GM18861 (cell line): Measurements from ENCODE around the gene RPTOR.
"Not testable (repeated sequence)": the region's sequence is repeated elsewhere in the genome, so short reads cannot be mapped to it uniquely, and the experiment has no call there.

Experiments
- ATAC-seq: cut with Tn5 transposase; IDR thresholded peaks from one replicate; pipeline ENCODE4 v1.9.1; 2021; ENCODE audit not compliant: unreplicated experiment

The RPTOR gene

DNA sequence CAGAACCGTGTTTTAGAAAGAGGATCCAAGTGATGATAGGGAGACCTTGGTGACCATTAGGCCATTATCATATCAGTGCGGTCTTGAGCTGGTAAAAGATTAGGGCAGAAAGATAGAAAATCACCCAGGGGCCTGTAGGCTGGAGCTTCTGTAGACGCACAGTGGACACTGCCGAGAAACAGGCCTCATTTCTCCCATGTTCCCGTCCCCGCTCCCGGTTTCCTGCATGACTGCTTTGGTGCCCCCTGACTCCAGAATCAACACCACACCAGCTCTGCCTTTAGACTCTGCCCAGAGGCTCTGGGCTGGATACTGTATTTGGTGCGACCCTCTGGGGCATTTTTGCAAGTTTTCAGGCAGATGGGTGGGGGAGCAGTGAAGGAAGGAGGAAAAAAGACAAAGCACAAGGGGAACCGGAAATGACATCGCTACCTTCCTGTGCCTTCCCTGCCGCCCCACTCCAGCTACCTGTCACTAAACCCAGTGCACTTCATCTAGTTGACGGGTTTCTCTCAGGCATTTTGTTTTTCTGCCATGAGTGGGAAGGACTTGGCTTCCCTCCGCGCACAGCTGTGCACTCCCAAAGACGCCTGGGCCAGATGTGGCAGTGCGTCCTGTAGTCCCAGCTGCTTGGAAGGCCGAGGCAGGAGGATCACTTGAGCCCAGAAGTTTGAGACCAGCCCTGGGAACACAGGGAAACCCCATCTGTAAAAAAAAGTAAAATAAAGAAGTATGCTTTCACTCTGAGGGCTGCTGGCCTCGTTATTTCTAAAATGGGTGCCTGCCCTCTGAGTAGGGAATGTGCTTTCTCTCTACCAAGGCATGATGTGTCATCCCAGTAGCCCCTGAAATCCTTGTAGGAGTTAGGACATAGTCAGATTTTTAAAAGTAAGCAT lies 214.1 kb downstream of the RPTOR start:
- no peak for ATAC-seq

DNA sequence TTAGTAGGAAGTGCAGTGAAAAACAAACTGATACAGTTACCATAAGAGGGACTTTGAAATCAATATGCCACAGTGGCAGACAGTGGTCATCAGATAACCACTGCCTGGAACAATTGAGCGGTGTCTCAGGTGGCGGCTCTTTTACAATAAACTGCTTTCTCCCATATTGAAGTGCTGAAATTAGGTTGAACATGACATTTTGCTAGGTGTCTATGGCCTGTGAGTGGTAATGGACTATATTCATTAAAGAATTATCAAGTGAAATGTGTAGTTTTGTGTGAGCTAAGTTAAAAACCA lies 214.7 kb downstream of the RPTOR start:
- ATAC-seq, result no peak

DNA sequence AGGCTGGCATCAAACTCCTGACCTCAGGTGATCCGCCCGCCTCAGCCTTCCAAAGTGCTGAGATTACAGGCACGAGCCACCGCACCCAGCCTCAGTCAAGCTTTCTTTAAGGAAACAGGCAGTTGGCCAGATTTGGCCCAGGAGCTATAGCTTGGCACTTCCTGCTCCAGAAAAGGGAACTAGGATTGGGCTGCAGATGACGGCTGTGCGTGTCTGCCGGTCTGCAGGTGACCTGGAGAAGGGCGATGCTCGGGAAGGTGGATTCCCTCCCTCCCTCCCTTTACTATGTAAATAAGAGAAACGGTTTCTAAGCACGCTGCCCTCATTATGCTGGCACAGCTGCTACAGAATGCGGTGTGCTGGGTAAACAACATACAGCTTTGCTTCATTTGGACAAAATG lies 215.9 kb downstream of the RPTOR start:
- ATAC-seq, result no peak

DNA sequence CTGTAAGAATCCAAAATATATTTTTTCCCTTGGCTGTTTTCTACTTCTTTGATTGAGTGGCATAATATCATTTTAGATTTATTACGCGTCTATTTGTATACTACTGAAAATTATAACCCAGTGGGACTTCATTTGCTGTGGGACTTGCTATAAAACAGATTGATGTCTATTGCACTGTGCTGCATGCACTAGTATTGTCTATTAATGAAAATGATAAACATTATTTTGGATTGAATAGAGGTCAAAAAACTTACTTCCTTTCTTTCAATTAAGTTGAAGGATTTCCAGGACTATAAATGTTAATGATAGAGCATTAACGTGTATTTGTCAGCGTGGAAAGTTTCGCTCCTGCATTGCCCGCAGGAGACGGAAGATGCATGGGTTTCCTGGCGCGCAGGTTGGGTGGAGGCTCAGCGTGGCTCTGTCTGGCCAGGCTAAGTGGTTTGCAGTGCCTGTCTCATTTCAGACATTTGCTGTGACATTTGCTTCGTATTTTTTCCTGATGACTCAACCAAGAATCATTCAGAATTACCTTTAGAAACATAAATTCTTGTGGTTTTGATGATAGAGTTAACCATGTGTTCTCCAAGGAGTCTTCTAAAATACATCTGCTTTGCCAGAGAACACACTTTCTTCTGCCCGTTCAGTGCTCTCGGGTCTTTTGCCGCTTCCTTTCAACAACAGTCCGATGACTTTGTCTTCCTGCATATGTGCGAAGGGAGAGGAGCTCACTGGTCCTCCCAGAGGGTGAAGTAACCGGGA lies 216.7 kb downstream of the RPTOR start:
- no peak for ATAC-seq

DNA sequence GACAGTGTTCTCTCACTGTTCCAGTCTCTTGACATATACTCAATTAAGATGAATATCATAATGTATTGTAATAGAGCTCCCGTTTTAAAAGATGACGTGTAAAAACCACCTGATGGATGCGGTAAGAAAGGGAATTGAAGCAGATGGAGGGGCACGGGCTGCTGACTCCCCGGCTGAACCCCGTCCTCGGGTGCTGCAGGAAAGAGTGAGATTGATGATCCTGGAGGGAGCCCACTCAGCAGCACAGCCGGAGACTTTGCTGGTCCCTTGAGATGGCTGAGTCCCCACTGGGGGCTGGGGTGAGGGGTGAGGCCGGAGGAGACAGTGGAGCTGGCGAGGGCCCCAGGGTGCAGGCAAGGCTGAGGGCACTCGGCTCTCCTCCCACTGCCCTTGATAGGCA lies 217.4 kb downstream of the RPTOR start:
- no peak for ATAC-seq

DNA sequence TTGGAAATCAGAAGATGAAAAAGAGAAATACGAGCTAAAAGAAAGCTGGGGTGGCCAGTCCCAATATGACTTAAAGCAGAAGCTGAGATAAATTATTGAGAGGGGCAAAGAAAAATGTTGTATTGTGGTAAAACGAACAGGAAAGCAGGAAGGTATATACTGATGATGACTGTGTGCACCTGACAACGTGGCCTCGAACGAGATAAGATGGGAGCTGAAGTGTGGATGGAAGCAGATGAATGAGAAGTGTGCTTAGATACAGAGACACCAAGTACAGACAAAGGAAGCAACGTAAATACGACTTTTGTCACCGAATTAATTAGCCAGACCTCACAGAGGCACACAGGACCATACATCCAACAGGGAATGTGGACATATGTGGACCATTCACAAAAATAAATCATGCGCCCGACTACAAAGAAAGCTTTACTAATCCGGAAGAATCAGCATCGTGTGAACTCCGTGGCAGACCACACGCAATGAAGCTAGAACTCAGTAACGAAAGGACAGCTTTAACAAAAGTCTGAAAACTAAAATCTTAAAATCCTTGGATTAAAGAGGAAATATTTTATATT lies 218.7 kb downstream of the RPTOR start:
- no peak for ATAC-seq

DNA sequence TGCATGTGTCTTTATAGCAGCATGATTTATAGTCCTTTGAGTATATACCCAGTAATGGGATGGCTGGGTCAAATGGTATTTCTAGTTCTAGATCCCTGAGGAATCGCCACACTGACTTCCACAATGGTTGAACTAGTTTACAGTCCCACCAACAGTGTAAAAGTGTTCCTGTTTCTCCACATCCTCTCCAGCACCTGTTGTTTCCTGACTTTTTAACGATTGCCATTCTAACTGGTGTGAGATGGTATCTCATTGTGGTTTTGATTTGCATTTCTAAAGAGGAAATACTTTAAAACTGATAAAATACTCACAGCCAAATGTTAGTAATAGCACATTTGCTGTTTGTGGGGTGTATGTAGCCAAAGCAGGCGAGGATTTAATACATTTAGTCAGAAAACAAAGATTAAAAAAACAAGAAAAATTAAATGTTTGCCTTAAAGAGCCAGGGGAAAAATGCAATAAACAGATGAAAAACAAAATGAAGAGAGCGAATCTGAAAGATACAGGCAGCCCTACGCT lies 220.0 kb downstream of the RPTOR start:
- not testable (repeated sequence) for ATAC-seq

DNA sequence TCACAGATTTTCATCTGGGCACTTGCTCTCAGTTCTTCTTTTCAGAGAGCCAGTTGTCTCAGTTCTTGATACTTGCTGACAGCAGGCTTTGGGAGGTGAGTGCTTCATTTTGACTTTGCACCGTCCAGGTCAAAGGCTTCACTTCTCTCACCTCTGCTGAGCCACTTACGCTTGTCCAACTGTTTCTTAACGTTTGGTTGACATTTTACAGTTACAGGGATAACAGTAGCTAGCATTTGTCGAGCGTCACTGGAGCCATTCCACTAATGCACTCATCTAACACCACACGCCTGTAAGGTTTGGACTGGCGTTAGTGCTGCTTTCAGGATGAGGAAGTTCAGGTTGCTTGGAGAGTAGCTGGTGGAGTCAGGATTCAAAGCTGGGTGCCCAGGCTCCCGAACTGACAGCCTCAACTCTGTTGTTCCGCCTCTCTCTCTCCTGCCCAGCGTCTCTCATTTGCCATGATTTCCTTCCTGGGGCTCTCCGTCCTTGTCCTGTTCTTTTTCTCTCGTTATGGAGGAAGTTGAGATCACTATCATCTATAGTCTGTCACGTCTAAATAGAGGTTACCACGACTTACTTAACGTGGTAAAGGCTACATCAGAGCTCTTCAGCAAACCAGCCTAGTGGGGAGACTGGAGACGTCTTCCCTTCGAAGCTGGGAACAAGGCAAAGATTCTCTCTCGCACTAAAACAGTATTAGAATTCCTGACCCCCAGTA lies 220.8 kb downstream of the RPTOR start:
- no peak for ATAC-seq

DNA sequence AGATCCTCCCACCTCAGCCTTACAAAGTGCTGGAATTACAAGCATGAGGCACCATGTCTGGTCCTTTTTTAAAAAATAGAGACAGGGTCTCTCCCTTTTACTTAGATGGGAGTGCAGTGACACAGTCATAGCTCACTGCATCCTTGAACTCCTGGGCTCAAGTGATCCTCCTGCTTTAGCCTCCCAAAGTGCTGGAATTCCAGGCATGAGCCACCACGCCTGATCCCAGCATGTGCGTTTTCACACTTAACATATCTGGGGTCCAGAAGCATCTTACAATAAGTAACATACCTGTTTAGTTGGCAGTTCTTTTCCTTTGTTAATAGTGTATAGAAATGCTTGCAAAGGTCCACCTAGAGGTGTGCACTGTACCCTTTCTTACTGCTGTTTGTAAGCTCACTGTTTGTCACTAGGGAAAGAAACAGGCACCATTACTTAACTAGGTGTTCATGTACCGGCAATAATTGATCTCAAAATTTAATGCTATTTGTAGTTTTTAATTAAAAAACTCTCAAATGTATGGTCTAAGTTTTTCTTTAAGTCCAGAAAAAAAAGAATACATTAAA lies 221.7 kb downstream of the RPTOR start:
- no peak for ATAC-seq

DNA sequence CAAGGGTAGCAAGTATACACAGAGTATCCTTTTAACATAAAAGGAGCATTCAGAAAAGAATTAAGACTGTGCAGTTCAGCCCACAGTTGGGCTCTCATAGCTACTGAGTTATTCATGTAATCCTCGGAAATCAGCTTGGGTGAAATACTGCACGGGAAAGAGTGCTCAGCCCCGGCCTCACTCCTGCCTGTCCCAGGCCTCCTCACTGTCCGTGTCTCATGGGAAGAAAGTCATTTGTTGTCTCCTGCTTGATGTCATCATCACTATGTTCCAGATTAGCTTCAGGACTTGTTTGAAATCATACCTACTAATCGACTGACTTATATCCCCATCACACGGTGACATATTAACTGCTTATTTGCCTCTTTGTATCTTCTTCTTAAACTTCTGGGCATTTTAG lies 223.8 kb downstream of the RPTOR start:
- no peak for ATAC-seq

DNA sequence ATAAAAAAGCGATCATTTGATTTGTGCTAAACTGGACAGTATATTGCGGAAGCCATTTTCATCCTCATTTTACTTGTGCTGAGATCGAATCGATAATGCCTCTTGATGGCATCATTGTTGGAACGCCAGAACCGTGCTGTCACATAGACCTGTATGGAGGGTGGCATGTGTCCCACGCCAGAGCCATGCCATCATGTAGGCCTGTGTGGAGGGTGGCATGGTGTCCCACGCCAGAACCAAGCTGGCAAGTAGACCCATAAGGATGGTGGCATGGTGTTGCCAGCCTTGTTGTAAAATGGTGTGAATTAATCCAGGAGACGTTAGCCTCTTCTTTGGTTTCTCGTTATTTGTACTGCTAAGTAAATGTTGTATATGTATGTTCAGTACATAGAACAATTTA lies 224.3 kb downstream of the RPTOR start:
- no peak for ATAC-seq

DNA sequence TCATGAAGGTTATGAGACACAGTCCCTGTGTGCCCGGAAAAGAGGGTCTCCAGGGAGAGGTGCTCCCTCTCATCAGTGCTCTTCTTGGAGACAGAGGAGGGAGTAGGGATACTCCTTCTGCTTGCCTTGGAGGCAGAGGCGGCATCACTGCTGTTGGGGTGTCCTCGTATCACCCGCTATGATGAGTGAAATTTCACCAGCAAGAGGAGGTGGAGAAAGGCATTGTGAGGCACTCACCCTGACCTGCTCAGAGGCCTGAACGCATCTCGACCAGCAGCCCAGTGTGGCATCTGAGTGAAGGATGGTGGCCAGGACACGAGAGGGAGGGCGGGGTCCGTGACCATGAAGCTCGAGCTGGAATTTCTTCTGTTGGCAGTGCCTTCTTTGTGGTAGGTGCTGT lies 224.9 kb downstream of the RPTOR start:
- ATAC-seq, result no peak

DNA sequence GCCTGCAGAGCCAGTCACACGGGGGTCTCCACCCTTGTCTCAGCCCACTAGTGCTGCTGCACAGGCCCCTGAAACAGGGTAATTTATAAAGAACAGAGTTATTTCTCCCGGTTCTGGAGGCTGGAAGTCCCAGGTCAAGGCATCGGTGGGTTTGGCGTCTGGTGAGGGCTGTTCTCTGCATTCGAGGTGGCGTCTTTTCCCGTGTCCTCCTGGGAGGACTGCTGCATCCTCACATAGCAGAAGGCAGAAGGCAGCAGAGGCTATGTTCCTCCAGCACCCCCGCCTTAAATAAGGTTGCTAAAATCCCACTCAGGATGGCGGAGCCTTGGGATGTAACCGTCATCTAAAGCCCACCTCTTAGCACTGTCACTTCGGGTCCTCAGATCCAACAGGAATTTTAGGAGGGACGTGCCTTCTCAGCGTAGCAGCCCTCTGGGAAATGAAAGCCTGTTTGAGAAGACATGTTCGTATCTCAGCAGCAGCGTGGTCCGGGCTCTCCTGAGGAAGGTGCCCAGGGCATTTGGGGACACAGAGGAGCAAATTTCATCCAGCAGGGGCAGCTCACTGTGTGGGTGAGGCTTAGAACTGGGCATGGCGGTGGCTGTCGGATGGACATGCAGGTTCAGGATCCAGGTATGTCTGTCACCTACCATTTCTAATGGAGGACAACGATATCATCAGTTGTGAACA lies 225.4 kb downstream of the RPTOR start:
- ATAC-seq, result no peak

DNA sequence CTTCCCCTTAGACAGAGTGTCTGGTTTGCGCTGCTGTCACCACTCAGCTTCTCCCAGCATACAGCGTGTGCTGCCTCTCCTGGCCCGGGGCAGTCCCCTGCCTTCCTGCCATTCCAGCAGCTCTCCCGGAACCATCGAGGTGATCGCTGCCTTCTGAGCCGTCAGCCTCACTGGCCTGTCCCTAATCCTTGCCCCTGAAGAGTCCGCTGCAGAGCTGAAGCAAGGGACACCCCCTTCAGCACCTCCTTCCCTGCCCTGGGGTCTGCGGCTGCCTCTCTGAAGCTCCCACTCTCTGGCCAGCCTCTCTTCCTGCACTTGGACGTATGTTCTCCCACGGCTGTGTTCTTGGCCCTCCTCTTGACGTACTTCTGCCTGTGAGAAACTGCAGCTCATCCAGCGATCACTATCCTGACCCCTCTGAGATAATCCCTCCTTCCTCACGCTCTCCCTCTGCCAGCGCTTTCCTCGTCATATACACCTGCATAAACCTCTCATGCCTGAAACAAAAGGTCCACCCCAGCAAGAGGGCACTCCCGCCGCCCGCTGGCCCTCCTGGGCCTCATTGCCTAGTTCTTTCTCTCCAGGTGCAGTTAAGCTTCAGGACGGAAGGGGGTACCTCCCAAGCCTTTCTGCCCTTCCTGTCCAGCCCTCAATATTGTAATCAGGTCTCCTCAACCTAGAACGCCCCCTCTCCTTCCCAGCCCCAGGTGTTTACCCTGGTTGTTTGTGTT lies 226.4 kb downstream of the RPTOR start:
- no peak for ATAC-seq

DNA sequence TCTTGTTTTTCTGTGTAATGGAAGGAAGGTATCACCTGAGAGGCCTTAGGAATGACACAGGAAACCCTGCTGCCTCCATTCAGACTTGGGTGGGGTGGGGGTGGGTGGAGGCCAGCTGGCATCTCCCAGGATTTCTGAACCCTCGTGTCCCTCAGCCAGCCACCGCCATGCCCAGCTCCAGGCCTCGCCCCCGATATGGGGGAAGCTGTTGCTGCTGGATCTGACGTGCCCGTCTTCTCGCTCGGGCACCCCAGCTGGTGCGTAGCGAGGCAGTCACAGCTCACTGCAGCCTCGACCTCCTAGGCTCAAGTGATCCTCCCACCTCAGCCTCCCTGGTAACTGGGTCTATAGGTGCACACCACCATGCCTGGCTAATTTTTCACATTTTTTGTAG lies 227.0 kb downstream of the RPTOR start:
- ATAC-seq, result no peak

DNA sequence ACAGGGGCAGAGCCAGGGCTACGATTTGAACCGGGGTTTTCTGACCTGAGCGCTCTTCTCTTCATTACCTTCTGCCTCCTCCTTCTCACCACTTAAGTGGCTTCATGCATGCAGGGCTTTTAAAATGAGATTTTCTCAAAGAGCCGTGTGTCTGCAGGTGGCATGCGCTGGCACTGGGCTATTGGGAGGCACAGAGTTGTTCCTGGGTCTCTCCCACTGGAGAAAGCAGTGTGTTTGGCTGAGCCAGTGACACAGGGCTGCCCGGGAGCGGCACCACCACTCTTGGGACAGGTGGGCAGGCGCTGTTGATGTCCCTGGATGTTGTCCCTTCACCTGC lies 228.2 kb downstream of the RPTOR start:
- no peak for ATAC-seq

DNA sequence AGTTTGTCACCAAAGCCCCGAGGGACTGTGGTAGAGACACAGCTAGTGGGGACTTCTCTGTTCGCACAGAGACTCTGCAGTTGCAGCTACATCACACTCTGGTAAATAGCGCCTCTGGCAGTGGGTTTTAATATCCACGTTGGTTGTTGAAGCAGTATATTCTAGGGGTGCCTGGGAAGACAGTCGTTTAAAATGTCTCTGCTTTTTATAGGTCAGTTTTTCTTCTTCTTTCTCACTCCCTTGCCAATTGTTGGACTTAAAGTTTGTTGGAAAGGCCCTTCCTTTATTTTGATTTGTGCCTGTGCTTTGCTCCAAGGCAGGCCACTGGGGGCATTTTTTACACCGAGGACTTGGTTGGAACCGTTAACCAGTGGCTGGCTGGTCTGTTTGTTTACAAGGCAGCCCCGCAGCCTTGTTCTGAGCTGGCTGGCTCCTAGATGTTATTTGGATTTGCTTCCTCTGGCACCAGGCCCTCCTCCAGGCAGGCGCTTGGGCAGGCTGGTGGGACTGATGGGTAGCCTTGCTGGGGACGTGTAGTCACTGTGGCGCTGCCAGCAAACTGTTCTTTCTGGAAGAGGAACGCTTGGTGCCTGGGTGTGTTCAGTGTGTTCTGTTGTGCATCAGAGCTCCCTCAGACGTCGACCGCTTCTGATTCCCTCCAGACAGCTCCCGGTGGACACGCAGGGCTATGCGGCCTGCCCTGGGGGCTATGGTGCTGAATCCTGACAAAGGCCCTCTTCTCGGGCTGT lies 228.8 kb downstream of the RPTOR start:
- ATAC-seq, result no peak

DNA sequence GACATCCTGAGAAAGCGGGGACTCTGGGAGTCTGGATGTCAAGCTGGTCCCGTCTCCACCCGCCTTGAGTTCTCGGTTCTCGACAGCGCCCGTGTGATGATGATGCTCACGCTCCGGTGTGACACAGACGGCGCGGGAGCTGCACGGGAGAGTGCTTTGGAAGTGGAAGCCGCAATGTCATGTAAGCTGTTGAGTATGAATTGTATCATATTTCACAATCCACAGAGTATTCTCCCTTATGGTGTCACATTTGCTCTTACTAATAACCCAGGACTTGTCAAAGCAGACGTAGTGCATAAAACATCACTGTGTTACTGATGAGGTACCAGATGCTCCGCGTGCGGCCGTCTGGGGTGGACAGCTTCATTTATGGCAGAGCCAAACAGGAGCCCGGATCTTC lies 229.5 kb downstream of the RPTOR start:
- no peak for ATAC-seq

DNA sequence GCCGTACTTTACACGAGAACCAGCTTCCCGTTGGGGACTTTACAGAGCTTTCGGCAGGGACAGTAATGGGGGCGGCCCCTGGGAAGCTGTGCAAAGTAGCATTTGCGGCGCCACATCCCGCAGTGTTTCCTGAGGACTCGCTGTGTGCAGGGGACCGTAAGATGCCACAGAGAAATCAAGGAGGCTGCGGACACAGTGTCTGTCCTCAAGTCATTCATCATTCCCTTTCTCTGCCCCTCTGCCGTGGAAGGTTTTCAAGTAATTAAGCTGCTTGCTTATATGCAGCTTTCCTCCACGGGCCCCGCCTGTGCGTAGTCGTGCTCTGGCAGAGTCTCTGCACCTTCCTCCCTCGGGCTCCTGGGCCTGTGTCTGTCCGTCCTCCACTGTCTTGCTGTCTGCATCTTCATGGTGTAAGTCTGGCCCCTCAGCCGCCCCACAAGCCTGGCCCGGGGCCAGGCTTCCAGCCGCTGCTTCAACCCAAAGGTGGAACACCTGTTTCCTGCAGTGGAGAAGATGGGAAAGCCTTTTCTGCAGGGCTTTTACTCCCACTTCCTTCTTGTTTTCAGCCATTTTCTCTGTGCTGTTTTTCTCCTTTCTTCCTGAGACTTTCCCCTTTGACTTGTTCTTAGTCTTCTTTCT lies 230.1 kb downstream of the RPTOR start:
- ATAC-seq, result no peak
